Measurements from ENCODE around the gene IGSF9B.

GRCh38 chr11:133957900-133958299 is 1.1 kb upstream of the IGSF9B start:
- TF ChIP-seq, protein P1, sequence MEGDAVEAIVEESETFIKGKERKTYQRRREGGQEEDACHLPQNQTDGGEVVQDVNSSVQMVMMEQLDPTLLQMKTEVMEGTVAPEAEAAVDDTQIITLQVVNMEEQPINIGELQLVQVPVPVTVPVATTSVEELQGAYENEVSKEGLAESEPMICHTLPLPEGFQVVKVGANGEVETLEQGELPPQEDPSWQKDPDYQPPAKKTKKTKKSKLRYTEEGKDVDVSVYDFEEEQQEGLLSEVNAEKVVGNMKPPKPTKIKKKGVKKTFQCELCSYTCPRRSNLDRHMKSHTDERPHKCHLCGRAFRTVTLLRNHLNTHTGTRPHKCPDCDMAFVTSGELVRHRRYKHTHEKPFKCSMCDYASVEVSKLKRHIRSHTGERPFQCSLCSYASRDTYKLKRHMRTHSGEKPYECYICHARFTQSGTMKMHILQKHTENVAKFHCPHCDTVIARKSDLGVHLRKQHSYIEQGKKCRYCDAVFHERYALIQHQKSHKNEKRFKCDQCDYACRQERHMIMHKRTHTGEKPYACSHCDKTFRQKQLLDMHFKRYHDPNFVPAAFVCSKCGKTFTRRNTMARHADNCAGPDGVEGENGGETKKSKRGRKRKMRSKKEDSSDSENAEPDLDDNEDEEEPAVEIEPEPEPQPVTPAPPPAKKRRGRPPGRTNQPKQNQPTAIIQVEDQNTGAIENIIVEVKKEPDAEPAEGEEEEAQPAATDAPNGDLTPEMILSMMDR (IDR thresholded peaks at IDR 0.05): no peak
- no peak for TF ChIP-seq POLR2A (IDR thresholded peaks at IDR 0.05; ENCODE audit: low read depth)
